SU-DHL-6 (cell line): Measurements from ENCODE around the gene PITPNM3.

Experiments
- H2AFZ ChIP-seq: fragments of 200-600 bp; sonication (generic); 2 replicates; pipeline ENCODE4 v1.6.1; 2014; ENCODE audit warnings: low read depth, mild to moderate bottlenecking, moderate library complexity, mixed read lengths, antibody characterized with exemption, low read length; ENCODE audit not compliant: severe bottlenecking
- H3F3A ChIP-seq: fragments of 200-600 bp; shearing (Covaris generic); 2 replicates; pipeline ENCODE4 v1.6.0; 2016; ENCODE audit warnings: antibody characterized with exemption, mild to moderate bottlenecking; ENCODE audit not compliant: insufficient read depth
- H3K27ac ChIP-seq: fragments of 200-600 bp; sonication (generic); 2 replicates; pipeline ENCODE4 v1.5.1; 2016; ENCODE audit warnings: low read depth, mild to moderate bottlenecking, low read length, moderate library complexity, mixed read lengths
- H3K27me3 ChIP-seq: fragments of 200-600 bp; sonication (generic), shearing (Covaris generic); 2 replicates; pipeline ENCODE4 v1.6.0; 2014; ENCODE audit warnings: mild to moderate bottlenecking, low read length
- H3K36me3 ChIP-seq: fragments of 200-600 bp; sonication (generic); 2 replicates; pipeline ENCODE4 v1.6.1; 2014; ENCODE audit warnings: mild to moderate bottlenecking, low read length, mixed read lengths
- H3K4me2 ChIP-seq: fragments of 300-600, 200-600 bp; shearing (Covaris generic), sonication (generic); 2 replicates; pipeline ENCODE4 v1.6.0; 2014; ENCODE audit warnings: low read length, low read depth, mild to moderate bottlenecking; ENCODE audit not compliant: poor library complexity, severe bottlenecking
- H3K4me3 ChIP-seq: fragments of 200-600 bp; sonication (generic); 2 replicates; pipeline ENCODE4 v1.5.1; 2014; ENCODE audit warnings: antibody characterized with exemption, low read length, mild to moderate bottlenecking, mixed read lengths; ENCODE audit not compliant: insufficient read depth, poor library complexity, severe bottlenecking
- H3K79me2 ChIP-seq: fragments of 200-600 bp; sonication (generic); 2 replicates; pipeline ENCODE4 v1.6.1; 2014; ENCODE audit warnings: mild to moderate bottlenecking, low read length, moderate library complexity; ENCODE audit not compliant: insufficient read depth
- H3K9ac ChIP-seq: fragments of 200-600 bp; sonication (generic); 2 replicates; pipeline ENCODE4 v1.7.0; 2014; ENCODE audit warnings: mild to moderate bottlenecking, low read length
- H3K9me2 ChIP-seq: fragments of 200-600 bp; sonication (generic); replicated peaks from 2 replicates; pipeline ENCODE4 v1.6.1; 2014; ENCODE audit warnings: low read length; ENCODE audit not compliant: insufficient read depth
- H3K9me3 ChIP-seq: fragments of 200-600 bp; sonication (generic); 2 replicates; pipeline ENCODE4 v1.6.1; 2014; ENCODE audit warnings: low read length, mixed read lengths; ENCODE audit not compliant: insufficient read depth
- H4K20me1 ChIP-seq: fragments of 200-600 bp; sonication (generic); 2 replicates; pipeline ENCODE4 v1.6.1; 2014; ENCODE audit warnings: low read depth, mild to moderate bottlenecking, antibody characterized with exemption, low read length, moderate library complexity, mixed read lengths
- CTCF ChIP-seq: fragments of 200-600 bp; sonication (generic); IDR thresholded peaks from one replicate; pipeline ENCODE4 v1.5.1; 2017; ENCODE audit warnings: antibody characterized with exemption, mild to moderate bottlenecking, low read length, moderate library complexity; ENCODE audit not compliant: insufficient read depth, poor library complexity, severe bottlenecking
- EZH2phosphoT487 ChIP-seq: fragments of 200-600 bp; sonication (generic), shearing (Covaris generic); conservative IDR thresholded peaks from 2 replicates; pipeline ENCODE4 v1.6.1; 2018; ENCODE audit warnings: mild to moderate bottlenecking, antibody characterized with exemption, low read length, moderate library complexity, mixed read lengths

PITPNM3 gene

GRCh38 chr17:6541886-6542285, 14.5 kb downstream of the PITPNM3 start:
- Histone ChIP-seq H3K27me3 (no peaks in the 10 kb centered on the region), H4K20me1 (no peaks in the 10 kb centered on the region), H3K9me3 (no peaks in the 10 kb centered on the region), H3F3A (no peaks in the 10 kb centered on the region), H3K36me3 (no peaks in the 10 kb centered on the region), H3K9me2 (no peaks in the 10 kb centered on the region), H2AFZ (no peak overlapping the region), H3K27ac (no peak overlapping the region), H3K79me2 (no peaks in the 10 kb centered on the region), H3K4me2 (no peak overlapping the region), H3K9ac (no peak overlapping the region), H3K4me3 (no peak overlapping the region)
- TF ChIP-seq EZH2phosphoT487 (no peak), CTCF (no peak)

GRCh38 chr17:6539871-6540270, 16.5 kb downstream of the PITPNM3 start:
- Histone ChIP-seq H3K79me2 (no peaks in the 10 kb centered on the region), H3K9me3 (no peaks in the 10 kb centered on the region), H3K27me3 (no peaks in the 10 kb centered on the region), H3K36me3 (no peaks in the 10 kb centered on the region), H3K9ac (no peak overlapping the region), H3K4me2 (no peak overlapping the region), H3K9me2 (no peaks in the 10 kb centered on the region), H3K4me3 (no peak overlapping the region), H2AFZ (no peak overlapping the region), H3K27ac (no peak overlapping the region), H4K20me1 (no peaks in the 10 kb centered on the region), H3F3A (no peaks in the 10 kb centered on the region)
- TF ChIP-seq CTCF (no peak), EZH2phosphoT487 (no peak)

- H3K27ac ChIP-seq: no peak overlapping the region
- no peaks in the 10 kb centered on the region for H4K20me1 ChIP-seq
- TF ChIP-seq CTCF: no peak
- no peak for TF ChIP-seq EZH2phosphoT487
- H3K4me3 ChIP-seq: no peak overlapping the region
- no peak overlapping the region for H3K9ac ChIP-seq
- H3K27me3 ChIP-seq: no peaks in the 10 kb centered on the region
- no peak overlapping the region for H3K4me2 ChIP-seq
- H3K9me3 ChIP-seq: no peaks in the 10 kb centered on the region
- no peaks in the 10 kb centered on the region for H3K9me2 ChIP-seq
- no peak overlapping the region for H2AFZ ChIP-seq
- no peaks in the 10 kb centered on the region for H3F3A ChIP-seq
- no peaks in the 10 kb centered on the region for H3K36me3 ChIP-seq
- H3K79me2 ChIP-seq: no peaks in the 10 kb centered on the region
Observed at GRCh38 chr17:6536566-6537065, 19.7 kb downstream of the PITPNM3 start.

- Histone ChIP-seq H4K20me1 (no peaks in the 10 kb centered on the region), H3K79me2 (no peaks in the 10 kb centered on the region), H3F3A (no peaks in the 10 kb centered on the region), H3K27me3 (no peaks in the 10 kb centered on the region), H3K36me3 (no peaks in the 10 kb centered on the region), H3K9me2 (no peaks in the 10 kb centered on the region), H3K4me3 (no peak overlapping the region), H3K4me2 (no peak overlapping the region), H3K9ac (no peak overlapping the region), H2AFZ (no peak overlapping the region), H3K9me3 (no peaks in the 10 kb centered on the region), H3K27ac (no peak overlapping the region)
- no peak for TF ChIP-seq EZH2phosphoT487
- no peak for TF ChIP-seq CTCF
Observed at GRCh38 chr17:6536053-6536452, 20.3 kb downstream of the PITPNM3 start.
